Common myeloid progenitor, CD34-positive (primary cell): ENCODE results near the gene GJC2.

ENCODE experiments used
- CTCF ChIA-PET: fragments of 350-600 bp; sonication (Branson Sonifier 250); formaldehyde crosslinking; loops from one replicate; lab custom pipeline; 2021; ENCODE audit warnings: antibody characterized with exemption; lab: Charles Lee
- POLR2A ChIA-PET: fragments of 350-600 bp; sonication (Branson Sonifier 250); formaldehyde crosslinking; loops from one replicate; lab custom pipeline; 2021; ENCODE audit warnings: antibody characterized with exemption; lab: Charles Lee
- DNase-seq, 3 donors: peaks; one replicate each; pipeline versions ENCODE4 v3.0.0 to v3.0.0-alpha.2; 2013
- H3K27ac ChIP-seq, 2 experiments: 1 replicate in 1 of 2; 2 replicates in 1 of 2; pipeline ENCODE4 v1.7.0; 2013; ENCODE audit warnings: inconsistent platforms in 2 of 2, low read length in 2 of 2, mild to moderate bottlenecking in 2 of 2, low read depth in 1 of 2, moderate library complexity in 1 of 2; ENCODE audit not compliant: severe bottlenecking in 2 of 2, insufficient read depth in 1 of 2, poor library complexity in 1 of 2
- H3K27me3 ChIP-seq, 5 experiments: replicated peaks in 2 of 5; 1 replicate in 3 of 5; 2 replicates in 2 of 5; pipeline versions ENCODE4 v1.6.1 to v1.7.0; 2013; ENCODE audit warnings: low read length in 4 of 5, mild to moderate bottlenecking in 2 of 5, moderate library complexity in 2 of 5, inconsistent platforms in 1 of 5; ENCODE audit not compliant: insufficient read depth in 5 of 5, control insufficient read depth in 4 of 5
- H3K36me3 ChIP-seq, 4 experiments: 1 replicate in 2 of 4; 2 replicates in 2 of 4; pipeline versions ENCODE4 v1.6.1 to v1.7.0; 2013; ENCODE audit warnings: low read length in 3 of 4, control low read depth in 1 of 4, mild to moderate bottlenecking in 1 of 4; ENCODE audit not compliant: control insufficient read depth in 4 of 4, insufficient read depth in 4 of 4
- H3K4me1 ChIP-seq, 4 experiments: 1 replicate in 3 of 4; 2 replicates in 1 of 4; pipeline versions ENCODE4 v1.6.1 to v1.7.1; 2013; ENCODE audit warnings: low read length in 3 of 4, mild to moderate bottlenecking in 3 of 4, control low read depth in 1 of 4, inconsistent platforms in 1 of 4, moderate library complexity in 1 of 4; ENCODE audit not compliant: control insufficient read depth in 4 of 4, insufficient read depth in 4 of 4; ENCODE audit errors: control extremely low read depth in 1 of 4
- H3K4me3 ChIP-seq, 7 experiments: 1 replicate in 4 of 7; 2 replicates in 3 of 7; pipeline versions ENCODE4 v1.5.1 to v1.7.0; 2013; ENCODE audit warnings: mild to moderate bottlenecking in 7 of 7, low read length in 6 of 7, moderate library complexity in 6 of 7, inconsistent platforms in 2 of 7, low read depth in 2 of 7, control low read depth in 1 of 7; ENCODE audit not compliant: insufficient read depth in 4 of 7, control insufficient read depth in 1 of 7; ENCODE audit errors: extremely low read depth in 1 of 7
- H3K9me3 ChIP-seq, 5 experiments: 1 replicate in 4 of 5; 2 replicates in 1 of 5; pipeline versions ENCODE4 v1.6.1 to v1.7.1; 2013; ENCODE audit warnings: low read length in 4 of 5, mild to moderate bottlenecking in 2 of 5, inconsistent platforms in 1 of 5, low read depth in 1 of 5, moderate library complexity in 1 of 5; ENCODE audit not compliant: control insufficient read depth in 4 of 5, insufficient read depth in 2 of 5; ENCODE audit errors: control extremely low read depth in 1 of 5
- WGBS: methylation state at CpG from one replicate; pipeline ENCODE4 v1.1.5; 2013; ENCODE audit not compliant: insufficient coverage; 5-methylcytosine and 5-hydroxymethylcytosine counted together

Gene GJC2

DNA sequence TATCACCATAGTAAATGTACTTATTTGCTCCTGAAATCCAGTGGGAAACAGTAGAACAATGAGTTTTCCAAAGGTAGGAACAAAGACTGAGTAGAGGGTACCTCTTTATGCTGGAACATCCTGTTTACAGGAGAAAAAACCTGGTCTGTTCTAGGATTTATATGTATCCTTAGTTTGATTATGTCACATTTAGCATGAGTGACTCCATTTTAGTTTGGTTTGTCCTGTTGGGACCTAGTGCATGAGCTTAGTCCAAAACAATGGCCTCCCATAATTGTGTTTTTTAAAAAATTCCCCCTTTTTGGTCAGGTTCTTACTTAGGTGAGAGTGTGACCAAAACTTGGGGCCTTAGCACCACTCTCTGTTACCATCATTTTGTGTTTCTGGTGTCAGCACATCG is 37.1 kb upstream of the GJC2 start:
- no peak for DNase-seq
- peaks cover 7 to 23% (median 15%) of the 10 kb centered on the region in 4 experiments for H3K4me1 ChIP-seq
- 100% methylated on average over 1 of the region's 1 CpG for WGBS

GRCh38 chr1:228114827-228115226 is 34.9 kb upstream of the GJC2 start:
- no peaks in the 10 kb centered on the region for H3K27me3 ChIP-seq

More for the DNA sequence above, 37.1 kb upstream of the GJC2 start:
- Histone ChIP-seq H3K4me3 (no peak overlapping the region), H3K36me3 (peaks cover 0 to 5% (median 2%) of the 10 kb centered on the region in 4 experiments), H3K27me3 (no peaks in the 10 kb centered on the region), H3K27ac (no peak overlapping the region), H3K9me3 (no peaks in the 10 kb centered on the region)
- CTCF ChIA-PET = interaction anchor here (1.3 to 1.9 kb wide), 4 partner anchors 11 to 114 kb away, joined by 3 to 7 read pairs (median 4); no protein-coding TSS in a partner anchor
- POLR2A ChIA-PET = no interaction called here

DNA sequence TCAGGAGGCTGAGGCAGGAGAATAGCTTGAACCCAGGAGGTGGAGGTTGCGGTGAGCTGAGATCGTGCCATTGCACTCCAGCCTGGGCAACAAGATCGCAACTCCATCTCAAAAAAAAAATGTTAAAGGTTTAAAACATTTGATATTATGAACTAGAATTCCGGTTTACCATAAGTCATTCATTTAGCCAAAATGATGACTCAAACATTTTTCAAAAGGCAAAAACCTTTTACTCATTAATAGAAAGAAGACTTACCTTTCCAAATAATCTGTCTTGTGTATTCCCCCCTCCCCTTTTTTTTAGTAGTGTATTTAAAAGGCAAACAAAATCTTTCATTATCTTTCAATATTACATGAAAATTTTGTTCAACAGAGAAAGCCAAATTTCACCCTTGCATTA is 32.4 kb upstream of the GJC2 start:
- CTCF ChIA-PET = no interaction called here
- Histone ChIP-seq H3K4me3 (no peak overlapping the region), H3K27me3 (no peaks in the 10 kb centered on the region), H3K4me1 (peaks cover 0 to 6% (median 0%) of the 10 kb centered on the region in 4 experiments), H3K36me3 (no peaks in the 10 kb centered on the region), H3K27ac (no peak overlapping the region), H3K9me3 (no peaks in the 10 kb centered on the region)
- no peak for DNase-seq
- POLR2A ChIA-PET = no interaction called here
- WGBS = no CpG with 5 or more reads among the region's 4 CpGs

More at GRCh38 chr1:228114827-228115226, 34.9 kb upstream of the GJC2 start:
- ChIA-PET CTCF (no interaction called here), POLR2A (no interaction called here)
- no peak for DNase-seq
- Histone ChIP-seq H3K36me3 (no peaks in the 10 kb centered on the region), H3K9me3 (no peaks in the 10 kb centered on the region), H3K4me1 (peaks cover 0 to 5% (median 4%) of the 10 kb centered on the region in 4 experiments), H3K4me3 (no peak overlapping the region), H3K27ac (no peak overlapping the region)
- WGBS = no CpG with 5 or more reads among the region's 3 CpGs

- DNase-seq = no peak
- peaks cover 0 to 6% (median 0%) of the 10 kb centered on the region in 4 experiments for H3K4me1 ChIP-seq
- no peak overlapping the region for H3K27ac ChIP-seq
- H3K36me3 ChIP-seq = no peaks in the 10 kb centered on the region
- POLR2A ChIA-PET = no interaction called here
- no peaks in the 10 kb centered on the region for H3K27me3 ChIP-seq
- WGBS = 100% methylated on average over 1 of the region's 2 CpGs
- H3K4me3 ChIP-seq = no peak overlapping the region
- CTCF ChIA-PET = interaction anchor here (1.2 to 2.4 kb wide), 3 partner anchors 11 to 39 kb away, joined by 3 to 7 read pairs (median 5); no protein-coding TSS in a partner anchor
- no peaks in the 10 kb centered on the region for H3K9me3 ChIP-seq
Measured at GRCh38 chr1:228118040-228118439, 31.7 kb upstream of the GJC2 start.

DNA sequence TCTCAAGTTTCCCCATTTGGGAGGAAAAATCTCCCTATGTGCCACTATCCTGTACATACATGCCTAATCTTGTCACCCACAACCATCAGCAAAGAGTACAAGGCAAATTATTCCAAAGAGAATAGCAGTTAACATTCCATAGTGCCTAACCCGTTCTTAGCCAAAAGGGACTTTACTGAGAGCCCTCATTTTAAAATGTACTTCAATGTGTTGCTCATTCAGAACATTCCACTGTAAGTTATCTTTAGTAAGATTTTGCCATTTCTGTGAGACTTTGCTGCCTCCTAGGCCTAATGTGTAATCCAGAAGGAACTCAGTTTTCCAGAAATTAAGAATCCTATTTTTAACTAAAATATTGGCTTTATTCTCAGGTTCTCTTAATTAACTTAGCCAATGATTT is 29.4 kb upstream of the GJC2 start:
- DNase-seq = no peak
- ChIA-PET CTCF (interaction anchor here (1.0 to 2.4 kb wide), 2 partner anchors 9 to 11 kb away, joined by 5 read pairs; no protein-coding TSS in a partner anchor), POLR2A (no interaction called here)
- Histone ChIP-seq H3K27me3 (no peaks in the 10 kb centered on the region), H3K36me3 (no peaks in the 10 kb centered on the region), H3K9me3 (no peaks in the 10 kb centered on the region), H3K27ac (no peak overlapping the region), H3K4me3 (no peak overlapping the region), H3K4me1 (peaks cover 0 to 6% (median 0%) of the 10 kb centered on the region in 4 experiments)
- no CpG with 5 or more reads among the region's 1 CpG for WGBS

GRCh38 chr1:228120857-228121489 is 28.8 kb upstream of the GJC2 start:
- H3K27ac ChIP-seq = no peak overlapping the region
- CTCF ChIA-PET = interaction anchor here (1.0 to 2.2 kb wide), 2 partner anchors 10 to 15 kb away, joined by 3 to 9 read pairs; no protein-coding TSS in a partner anchor
- POLR2A ChIA-PET = no interaction called here
- DNase-seq = peak; percentile 65 to 88 (median 81)
- H3K36me3 ChIP-seq = no peaks in the 10 kb centered on the region
- WGBS = 21% methylated on average over 4 of the region's 5 CpGs
- no peaks in the 10 kb centered on the region for H3K9me3 ChIP-seq
- peaks cover 0 to 6% (median 0%) of the 10 kb centered on the region in 4 experiments for H3K4me1 ChIP-seq
- no peaks in the 10 kb centered on the region for H3K27me3 ChIP-seq
- H3K4me3 ChIP-seq = no peak overlapping the region

- Histone ChIP-seq H3K4me3 (no peak overlapping the region), H3K27ac (no peak overlapping the region), H3K27me3 (peaks cover 0 to 2% (median 0%) of the 10 kb centered on the region in 5 experiments), H3K36me3 (no peaks in the 10 kb centered on the region), H3K4me1 (peaks cover 0 to 6% (median 0%) of the 10 kb centered on the region in 4 experiments), H3K9me3 (no peaks in the 10 kb centered on the region)
- ChIA-PET CTCF (interaction anchor here (0.8 to 2.2 kb wide), 6 partner anchors 8 to 119 kb away, joined by 3 to 9 read pairs (median 4); no protein-coding TSS in a partner anchor), POLR2A (no interaction called here)
- WGBS = no CpG with 5 or more reads among the region's 1 CpG
- DNase-seq = no peak
Measured at GRCh38 chr1:228122921-228123441, 26.7 kb upstream of the GJC2 start.
